Endothelial cell of umbilical vein (primary cell): ENCODE measurements around the gene STAG1. TPM values are rescaled to one million over a fixed set of nuclear protein-coding genes. Genes with fewer than 3 reads are reported as not detected.

Experiments used
- BruUV-seq: library from RNA; stranded (reverse); fragments of 400-500 nt; replicated peaks from 2 replicates; lab custom pipeline; 2021; lab: Mats Ljungman, UMichigan
- CTCF ChIA-PET: fragments of 300-600, 350-600 bp; sonication (Branson Sonifier 250); formaldehyde crosslinking; loops from one replicate; lab custom pipeline; 2021; ENCODE audit warnings: antibody characterized with exemption, inconsistent platforms; lab: Charles Lee
- POLR2A ChIA-PET: fragments of 300-600, 350-600 bp; sonication (Branson Sonifier 250); formaldehyde crosslinking; loops from one replicate; lab custom pipeline; 2021; ENCODE audit warnings: antibody characterized with exemption, inconsistent platforms; lab: Charles Lee
- DNase-seq: peaks from one replicate; pipeline ENCODE4 v3.0.0-alpha.2; 2011; ENCODE audit warnings: low read depth, low spot score
- FAIRE-seq: peaks from 2 replicates; lab custom pipeline; 2011; peaks lifted over from hg19 to GRCh38; lab: Jason Lieb, UNC
- H2AFZ ChIP-seq: 2 replicates; pipeline ENCODE4 v1.6.0; 2012; ENCODE audit warnings: low read depth, low read length, control low read depth, inconsistent platforms
- H3K27ac ChIP-seq: 2 replicates; pipeline ENCODE4 v1.5.1; 2011; ENCODE audit warnings: low read depth, mild to moderate bottlenecking, control low read depth, low read length, moderate library complexity; ENCODE audit not compliant: insufficient read depth
- H3K27me3 ChIP-seq, 2 experiments: 2 replicates each; pipeline versions ENCODE4 v1.6.0 to v1.6.1; 2011; ENCODE audit warnings: low read length in 2 of 2, mixed read lengths in 1 of 2; ENCODE audit not compliant: control insufficient read depth in 2 of 2, insufficient read depth in 2 of 2
- H3K36me3 ChIP-seq, 2 experiments: 2 replicates in 1 of 2; 3 replicates in 1 of 2; pipeline ENCODE4 v1.5.1; 2011; ENCODE audit warnings: low read length in 2 of 2, mild to moderate bottlenecking in 1 of 2, moderate library complexity in 1 of 2; ENCODE audit not compliant: control insufficient read depth in 2 of 2, insufficient read depth in 2 of 2; ENCODE audit errors: extremely low read depth in 1 of 2
- H3K4me1 ChIP-seq: 3 replicates; pipeline ENCODE4 v1.5.1; 2011; ENCODE audit warnings: mild to moderate bottlenecking, low read length; ENCODE audit not compliant: control insufficient read depth, insufficient read depth; ENCODE audit errors: extremely low read depth
- H3K4me2 ChIP-seq: 2 replicates; pipeline ENCODE4 v1.6.1; 2011; ENCODE audit warnings: low read length, control low read depth, mixed read lengths; ENCODE audit not compliant: insufficient read depth
- H3K4me3 ChIP-seq, 3 experiments: fragments of 200-600 bp in 1 of 3; sonication (generic), shearing (Covaris generic) in 1 of 3; replicated peaks in 1 of 3; 2 replicates each; pipeline ENCODE4 v1.5.1; 2011 to 2016; ENCODE audit warnings: control low read depth in 3 of 3, low read length in 3 of 3, mild to moderate bottlenecking in 2 of 3, inconsistent platforms in 1 of 3, low read depth in 1 of 3, moderate library complexity in 1 of 3; ENCODE audit not compliant: insufficient read depth in 1 of 3
- H3K79me2 ChIP-seq: 2 replicates; pipeline ENCODE4 v1.6.0; 2012; ENCODE audit warnings: low read length, inconsistent platforms; ENCODE audit not compliant: control insufficient read depth, insufficient read depth
- H3K9ac ChIP-seq: replicated peaks from 2 replicates; pipeline ENCODE3; 2011; ENCODE audit warnings: low read length, control low read depth; ENCODE audit not compliant: insufficient read depth; ENCODE audit errors: extremely low read depth
- H3K9me1 ChIP-seq: replicated peaks from 3 replicates; pipeline ENCODE4 v1.6.0; 2011; ENCODE audit warnings: mild to moderate bottlenecking, low read length; ENCODE audit not compliant: control insufficient read depth, insufficient read depth; ENCODE audit errors: extremely low read depth
- H3K9me3 ChIP-seq: replicated peaks from 2 replicates; pipeline ENCODE4 v1.5.1; 2012; ENCODE audit warnings: low read length, inconsistent platforms; ENCODE audit not compliant: control insufficient read depth, insufficient read depth
- H4K20me1 ChIP-seq: replicated peaks from 2 replicates; pipeline ENCODE3; 2011; ENCODE audit warnings: mild to moderate bottlenecking, low read length; ENCODE audit not compliant: control insufficient read depth, insufficient read depth; ENCODE audit errors: extremely low read depth
- EZH2 ChIP-seq: IDR thresholded peaks from 2 replicates; pipeline ENCODE4 v1.6.1; 2012; ENCODE audit warnings: borderline replicate concordance, low read depth, mild to moderate bottlenecking, moderate library complexity, low read length, inconsistent platforms; ENCODE audit not compliant: severe bottlenecking
- FOS ChIP-seq: IDR thresholded peaks from 2 replicates; pipeline ENCODE4 v1.6.1; 2011; ENCODE audit warnings: mild to moderate bottlenecking, low read length, moderate library complexity, borderline replicate concordance; ENCODE audit not compliant: insufficient read depth
- GATA2 ChIP-seq: IDR thresholded peaks from 2 replicates; pipeline ENCODE4 v1.7.0; 2011; ENCODE audit warnings: low read depth, mild to moderate bottlenecking, moderate library complexity, mixed read lengths, low read length; ENCODE audit not compliant: insufficient read length, insufficient read depth
- JUN ChIP-seq: IDR thresholded peaks from 2 replicates; pipeline ENCODE4 v1.6.1; 2011; ENCODE audit warnings: borderline replicate concordance, low read depth; ENCODE audit not compliant: insufficient read length, insufficient read depth
- MYC ChIP-seq: IDR thresholded peaks from one replicate; pipeline ENCODE4 v1.6.1; 2011; ENCODE audit warnings: mild to moderate bottlenecking, low read depth, low read length
- POLR2A ChIP-seq: IDR thresholded peaks from 2 replicates; pipeline ENCODE4 v1.6.1; 2012; ENCODE audit warnings: low read depth, mild to moderate bottlenecking, control low read depth, low read length
- POLR2AphosphoS5 ChIP-seq: IDR thresholded peaks from 2 replicates; pipeline ENCODE4 v1.6.1; 2012; ENCODE audit warnings: low read depth, mild to moderate bottlenecking, control low read depth, low read length, moderate library complexity; ENCODE audit not compliant: insufficient read depth
- dilution Hi-C: fragments of 300-500 bp; cut with MboI; formaldehyde crosslinking; loops from one replicate; pipeline ENCODE4 v1.15.0; 2019; ENCODE audit warnings: low sequenced_read_pairs; ENCODE audit not compliant: extremely low pct_ligation_motif_present
- intact Hi-C: fragments of 100-400 bp; cut with micrococcal nuclease; formaldehyde crosslinking; loops from one replicate; pipeline ENCODE4 v1.10.0; 2022
- polyA plus RNA-seq, 4 experiments: library from polyadenylated mRNA; depleted of rRNA in 3 of 4; stranded (reverse) in 3 of 4; unstranded in 1 of 4; fragments of >200 nt; gene quantifications; 2 replicates each; pipeline versions ENCODE4 v1.2.1 to v1.2.3, GENCODE V29; 2011 to 2012; ENCODE audit warnings: missing spikeins in 1 of 4
- total RNA-seq: library from RNA; stranded (reverse); gene quantifications from 2 replicates; pipeline ENCODE4 v1.2.3, GENCODE V29; 2021
- TF ChIP-seq, protein P1 (sequence below), 2 donors: IDR thresholded peaks; 1 replicate in 1 of 2; 2 replicates in 1 of 2; pipeline ENCODE4 v1.5.1; 2011; ENCODE audit warnings: low read length in 2 of 2, mild to moderate bottlenecking in 2 of 2, moderate library complexity in 2 of 2, control low read depth in 1 of 2, inconsistent platforms in 1 of 2, low read depth in 1 of 2; ENCODE audit not compliant: insufficient read depth in 1 of 2; ENCODE audit errors: extremely low read depth in 1 of 2
- TF ChIP-seq, protein P2 (sequence below): IDR thresholded peaks from 2 replicates; pipeline ENCODE4 v1.6.1; 2011; ENCODE audit not compliant: insufficient read depth, insufficient read length

STAG1 gene
- total and polyA plus RNA-seq, 2 donors (not counting 3 experiments of a cell fraction or from before 2014, with no cell fraction given), result 7.4 to 42.1 TPM

DNA sequence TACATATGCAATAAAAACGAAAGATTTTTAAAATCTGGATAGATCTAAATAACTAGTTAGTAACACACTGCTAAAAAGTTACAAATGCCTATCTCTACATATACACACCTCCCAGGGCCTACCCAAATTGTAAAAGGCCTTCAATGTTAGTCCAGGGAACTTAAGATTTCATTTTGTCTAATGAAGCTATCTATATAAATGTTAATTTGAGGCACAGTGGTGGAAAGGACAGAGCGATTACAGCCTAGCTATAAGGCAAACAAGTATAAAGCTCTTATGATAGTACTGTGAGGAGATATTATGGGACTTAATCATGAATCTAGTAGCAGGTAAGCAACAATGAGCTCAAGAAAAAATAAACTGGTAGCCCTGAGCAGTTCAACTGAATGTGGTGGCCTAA, 101.7 kb downstream of the STAG1 start:
- BruUV-seq, result no TSS peak
- POLR2A ChIA-PET, result no interaction called here
- intact Hi-C loops, result no loop called here

More for the DNA sequence above, 101.7 kb downstream of the STAG1 start:
- H4K20me1 ChIP-seq, result peaks cover 6% of the 10 kb centered on the region
- no peak overlapping the region for H3K4me3 ChIP-seq
- no peaks in the 10 kb centered on the region for H3K27me3 ChIP-seq
- H3K27ac ChIP-seq, result no peak overlapping the region
- no peaks in the 10 kb centered on the region for H3K4me1 ChIP-seq
- TF ChIP-seq EZH2, result no peak
- no peak for TF ChIP-seq FOS
- TF ChIP-seq, protein P1, sequence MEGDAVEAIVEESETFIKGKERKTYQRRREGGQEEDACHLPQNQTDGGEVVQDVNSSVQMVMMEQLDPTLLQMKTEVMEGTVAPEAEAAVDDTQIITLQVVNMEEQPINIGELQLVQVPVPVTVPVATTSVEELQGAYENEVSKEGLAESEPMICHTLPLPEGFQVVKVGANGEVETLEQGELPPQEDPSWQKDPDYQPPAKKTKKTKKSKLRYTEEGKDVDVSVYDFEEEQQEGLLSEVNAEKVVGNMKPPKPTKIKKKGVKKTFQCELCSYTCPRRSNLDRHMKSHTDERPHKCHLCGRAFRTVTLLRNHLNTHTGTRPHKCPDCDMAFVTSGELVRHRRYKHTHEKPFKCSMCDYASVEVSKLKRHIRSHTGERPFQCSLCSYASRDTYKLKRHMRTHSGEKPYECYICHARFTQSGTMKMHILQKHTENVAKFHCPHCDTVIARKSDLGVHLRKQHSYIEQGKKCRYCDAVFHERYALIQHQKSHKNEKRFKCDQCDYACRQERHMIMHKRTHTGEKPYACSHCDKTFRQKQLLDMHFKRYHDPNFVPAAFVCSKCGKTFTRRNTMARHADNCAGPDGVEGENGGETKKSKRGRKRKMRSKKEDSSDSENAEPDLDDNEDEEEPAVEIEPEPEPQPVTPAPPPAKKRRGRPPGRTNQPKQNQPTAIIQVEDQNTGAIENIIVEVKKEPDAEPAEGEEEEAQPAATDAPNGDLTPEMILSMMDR (IDR thresholded peaks at IDR 0.05; ENCODE audit: extremely low read depth in 1 of 2, insufficient read depth in 1 of 2, low read depth in 1 of 2, low read length in 2 of 2), result no peak
- no peak for TF ChIP-seq MYC
- no peak for TF ChIP-seq POLR2A
- no peak for TF ChIP-seq GATA2
- no peak for TF ChIP-seq POLR2AphosphoS5
- TF ChIP-seq JUN, result no peak
- TF ChIP-seq, protein P2, sequence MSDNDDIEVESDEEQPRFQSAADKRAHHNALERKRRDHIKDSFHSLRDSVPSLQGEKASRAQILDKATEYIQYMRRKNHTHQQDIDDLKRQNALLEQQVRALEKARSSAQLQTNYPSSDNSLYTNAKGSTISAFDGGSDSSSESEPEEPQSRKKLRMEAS, result no peak
- DNase-seq (no peak), FAIRE-seq (no peak)
- peaks cover 4% of the 10 kb centered on the region for H3K9me3 ChIP-seq
- H3K9ac ChIP-seq, result no peak overlapping the region
- no peaks in the 10 kb centered on the region for H3K9me1 ChIP-seq
- dilution Hi-C loops, result no loop called here
- no peaks in the 10 kb centered on the region for H3K36me3 ChIP-seq
- CTCF ChIA-PET, result interaction anchor here (0.7 to 1.0 kb wide), 2 partner anchors 9 to 102 kb away, joined by 3 read pairs; partner anchors contain the start of gene STAG1
- no peak overlapping the region for H3K4me2 ChIP-seq
- no peak overlapping the region for H2AFZ ChIP-seq
- H3K79me2 ChIP-seq, result peaks cover 65% of the 10 kb centered on the region
